Measurements from ENCODE around the gene TMEM51. TPM values are rescaled to one million over a fixed set of nuclear protein-coding genes. Genes with fewer than 3 reads are reported as not detected.

Gene TMEM51
- total RNA-seq = 9.2 and 9.7 TPM in 2 replicates

DNA sequence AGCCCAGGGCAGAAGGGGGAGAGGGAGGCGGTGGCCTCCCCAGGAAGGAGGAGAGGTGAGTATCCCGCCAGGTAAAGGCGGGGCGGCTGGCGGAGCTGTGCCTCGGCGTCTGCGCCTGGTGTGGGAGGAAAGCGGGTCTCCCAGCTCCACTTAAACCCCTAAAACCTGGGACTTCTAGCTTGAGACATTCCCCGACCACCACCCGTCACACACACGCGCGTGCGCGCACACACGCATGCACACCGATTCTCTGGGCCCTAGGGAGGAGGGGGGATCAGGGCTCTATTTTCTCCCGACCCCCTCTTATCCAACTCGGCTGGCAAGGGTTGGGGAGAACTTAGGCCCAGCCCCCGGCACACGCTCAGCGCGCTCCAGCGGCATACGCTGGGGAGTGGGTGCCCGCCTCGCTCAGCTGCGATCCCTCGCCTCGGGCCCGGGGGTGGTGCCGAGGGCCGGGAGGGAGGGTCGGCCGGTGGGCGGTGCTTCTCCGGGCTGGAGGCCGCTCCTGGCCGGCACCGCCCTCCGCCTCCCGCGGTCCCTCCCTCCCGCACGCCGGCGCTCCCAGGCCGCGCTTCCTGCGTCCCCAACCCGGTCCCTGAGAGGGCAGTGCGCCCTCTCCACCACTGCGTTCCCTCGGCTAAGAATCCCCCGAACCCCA is at the start of gene TMEM51:
TSS of gene TMEM51 (plus strand) at position 564 of the 658 bp plus-strand sequence. CDS start 61,341 bp downstream, outside the sequence.

GRCh38 chr1:15246960-15247614 is 93.5 kb downstream of the TMEM51 start, which contains the start of gene FHAD1:
TSS of gene FHAD1 (plus strand) at chr1:15247223. CDS start at chr1:15251785, 4,562 bp downstream.

Other genes starting within 250 kb of the TMEM51 start
- gene FHAD1, start 93.5 kb downstream of the TMEM51 start, total RNA-seq = 1.6 TPM in 1 of 2 replicates, not detected in the other

All from myometrial cell (primary cell).